ENCODE measurements around the gene KRT28. TPM values are rescaled to one million over a fixed set of nuclear protein-coding genes. Genes with fewer than 3 reads are reported as not detected.

The KRT28 gene
- total RNA-seq, 6 donors from 2014 or later: not detected

- no peak overlapping the region for H3K4me3 ChIP-seq
- no peaks in the 10 kb centered on the region for H3K36me3 ChIP-seq
- H3K9me3 ChIP-seq: no peaks in the 10 kb centered on the region
- WGBS, 2 donors: 75 to 76% methylated on average over 2 of the region's 2 CpGs
- ATAC-seq (ENCODE audit: low FRiP score in 2 of 2) (no peak), DNase-seq (no peak)
- H3K27ac ChIP-seq: no peak overlapping the region
- H3K4me1 ChIP-seq: peaks cover 0 to 4% (median 0%) of the 10 kb centered on the region in 4 donors
- no peaks in the 10 kb centered on the region for H3K27me3 ChIP-seq
- TF ChIP-seq CTCF (IDR thresholded peaks at IDR 0.05) (no peak), POLR2A (IDR thresholded peaks at IDR 0.05) (no peak), EP300 (IDR thresholded peaks at IDR 0.05) (no peak), POLR2AphosphoS5 (IDR thresholded peaks at IDR 0.05) (no peak)
These were observed 1.4 kb upstream of the KRT28 start for GRCh38 chr17:40801157-40801556.

- ATAC-seq (ENCODE audit: low FRiP score in 2 of 2): no peak
- Histone ChIP-seq H3K4me1 (peaks cover 0 to 4% (median 0%) of the 10 kb centered on the region in 4 donors), H3K27ac (no peak overlapping the region), H3K9me3 (no peaks in the 10 kb centered on the region), H3K27me3 (no peaks in the 10 kb centered on the region), H3K36me3 (no peaks in the 10 kb centered on the region), H3K4me3 (no peak overlapping the region)
- TF ChIP-seq EP300 (IDR thresholded peaks at IDR 0.05) (no peak), POLR2A (IDR thresholded peaks at IDR 0.05) (no peak), POLR2AphosphoS5 (IDR thresholded peaks at IDR 0.05) (no peak), CTCF (IDR thresholded peaks at IDR 0.05) (no peak)
- WGBS, 2 donors: 58 to 80% methylated on average over 1 of the region's 1 CpG
- no peak for DNase-seq
These were observed 622 bp upstream of the KRT28 start for GRCh38 chr17:40800381-40800780.

GRCh38 chr17:40796846-40797245 is 2.9 kb downstream of the KRT28 start:
- TF ChIP-seq POLR2AphosphoS5 (IDR thresholded peaks at IDR 0.05) (no peak), POLR2A (IDR thresholded peaks at IDR 0.05) (no peak), EP300 (IDR thresholded peaks at IDR 0.05) (no peak), CTCF (IDR thresholded peaks at IDR 0.05) (no peak)
- no peak for ATAC-seq (ENCODE audit: low FRiP score in 2 of 2)
- H3K9me3 ChIP-seq: no peaks in the 10 kb centered on the region
- H3K4me1 ChIP-seq: peaks cover 0 to 3% (median 0%) of the 10 kb centered on the region in 4 donors
- no peaks in the 10 kb centered on the region for H3K27me3 ChIP-seq
- H3K36me3 ChIP-seq: no peaks in the 10 kb centered on the region
- no peak overlapping the region for H3K4me3 ChIP-seq
- WGBS, 2 donors: 81 to 85% methylated on average over 27 of the region's 27 CpGs
- H3K27ac ChIP-seq: no peak overlapping the region
- peak in 1 of 2 donors; percentile 62 for DNase-seq

- H3K4me3 ChIP-seq: no peak overlapping the region
- DNase-seq: peak in 1 of 2 donors; percentile 45
- H3K27me3 ChIP-seq: no peaks in the 10 kb centered on the region
- H3K4me1 ChIP-seq: peaks cover 0 to 6% (median 0%) of the 10 kb centered on the region in 4 donors
- ATAC-seq (ENCODE audit: low FRiP score in 2 of 2): no peak
- TF ChIP-seq EP300 (IDR thresholded peaks at IDR 0.05) (no peak), POLR2A (IDR thresholded peaks at IDR 0.05) (no peak), POLR2AphosphoS5 (IDR thresholded peaks at IDR 0.05) (no peak), CTCF (IDR thresholded peaks at IDR 0.05) (no peak)
- H3K27ac ChIP-seq: no peak overlapping the region
- H3K9me3 ChIP-seq: no peaks in the 10 kb centered on the region
- 47 to 55% methylated on average over 10 of the region's 10 CpGs for WGBS, 2 donors
- H3K36me3 ChIP-seq: no peaks in the 10 kb centered on the region
These were observed 4.6 kb downstream of the KRT28 start for GRCh38 chr17:40795019-40795667.

- ATAC-seq (ENCODE audit: low FRiP score in 2 of 2) (no peak), DNase-seq (no peak)
- Histone ChIP-seq H3K4me3 (no peak overlapping the region), H3K27ac (no peak overlapping the region), H3K4me1 (peaks cover 0 to 6% (median 0%) of the 10 kb centered on the region in 4 donors), H3K36me3 (no peaks in the 10 kb centered on the region), H3K9me3 (no peaks in the 10 kb centered on the region), H3K27me3 (no peaks in the 10 kb centered on the region)
- 74 to 78% methylated on average over 2 of the region's 2 CpGs for WGBS, 2 donors
- TF ChIP-seq POLR2A (IDR thresholded peaks at IDR 0.05) (no peak), POLR2AphosphoS5 (IDR thresholded peaks at IDR 0.05) (no peak), CTCF (IDR thresholded peaks at IDR 0.05) (no peak), EP300 (IDR thresholded peaks at IDR 0.05) (no peak)
These were observed 5.3 kb downstream of the KRT28 start for GRCh38 chr17:40794466-40794865.
